HG02870 (cell line): Measurements from ENCODE around the gene AP5B1.
"Not testable (repeated sequence)": the region's sequence is repeated elsewhere in the genome, so short reads cannot be mapped to it uniquely, and the experiment has no call there.

Source experiments
- ATAC-seq: cut with Tn5 transposase; IDR thresholded peaks from one replicate; pipeline ENCODE4 v1.9.1; 2021; ENCODE audit warnings: mild to moderate bottlenecking, moderate library complexity; ENCODE audit not compliant: unreplicated experiment

The AP5B1 gene

DNA sequence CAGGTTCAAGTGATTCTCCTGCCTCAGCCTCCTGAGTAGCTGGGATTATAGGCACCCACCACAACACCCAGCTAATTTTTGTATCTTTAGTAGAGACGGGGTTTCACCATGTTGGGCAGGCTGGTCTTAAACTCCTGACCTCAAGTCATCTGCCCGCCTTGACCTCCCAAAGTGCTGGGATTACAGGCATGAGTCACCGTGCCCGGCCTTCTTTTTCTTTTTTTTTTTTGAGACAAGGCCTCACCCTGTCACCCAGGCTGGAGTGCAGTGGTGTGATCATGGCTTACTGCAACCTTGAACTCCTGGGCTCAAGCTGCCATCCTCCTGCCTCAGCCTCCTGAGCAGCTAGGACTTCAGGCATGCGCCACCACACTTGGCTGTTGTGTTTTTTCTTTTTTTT is 13.0 kb downstream of the AP5B1 start:
- ATAC-seq: not testable (repeated sequence)

DNA sequence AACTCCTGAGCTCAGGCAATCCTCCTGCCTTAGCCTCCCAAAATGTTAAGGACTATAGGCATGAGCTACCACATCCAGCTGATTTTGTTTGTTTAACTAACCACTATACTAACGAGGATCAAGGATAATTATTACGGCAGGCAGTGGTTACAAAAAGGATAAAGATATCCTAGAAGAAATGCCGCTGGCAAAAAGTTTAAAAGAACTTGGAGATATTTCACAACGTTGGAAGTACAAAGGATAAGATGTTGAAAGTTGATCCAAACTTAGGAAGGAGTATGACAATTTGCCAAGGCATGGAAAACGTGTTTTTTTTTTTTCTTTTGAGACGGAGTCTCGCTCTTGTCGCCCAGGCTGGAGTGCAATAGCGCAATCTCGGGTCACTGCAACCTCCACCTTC is 13.4 kb downstream of the AP5B1 start:
- ATAC-seq: no peak

DNA sequence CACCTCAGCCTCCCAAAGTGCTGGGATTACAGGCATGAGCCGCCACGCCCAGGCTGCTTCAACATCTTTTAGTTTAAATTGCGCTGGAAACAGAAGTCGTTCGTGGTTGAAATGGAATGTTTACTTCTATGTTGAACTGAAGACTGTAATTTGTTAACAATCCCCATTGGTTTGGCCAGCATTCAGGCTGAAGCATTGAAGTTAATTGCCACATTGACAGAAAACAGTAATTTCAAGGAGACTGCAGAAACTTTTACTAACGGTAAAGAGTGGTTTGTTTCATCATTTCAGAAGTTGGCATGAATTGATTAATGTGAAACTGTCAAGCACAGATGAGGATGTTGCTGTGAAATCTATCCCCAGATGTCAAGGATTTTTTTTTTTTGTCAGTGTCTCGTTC is 14.2 kb downstream of the AP5B1 start:
- no peak for ATAC-seq

DNA sequence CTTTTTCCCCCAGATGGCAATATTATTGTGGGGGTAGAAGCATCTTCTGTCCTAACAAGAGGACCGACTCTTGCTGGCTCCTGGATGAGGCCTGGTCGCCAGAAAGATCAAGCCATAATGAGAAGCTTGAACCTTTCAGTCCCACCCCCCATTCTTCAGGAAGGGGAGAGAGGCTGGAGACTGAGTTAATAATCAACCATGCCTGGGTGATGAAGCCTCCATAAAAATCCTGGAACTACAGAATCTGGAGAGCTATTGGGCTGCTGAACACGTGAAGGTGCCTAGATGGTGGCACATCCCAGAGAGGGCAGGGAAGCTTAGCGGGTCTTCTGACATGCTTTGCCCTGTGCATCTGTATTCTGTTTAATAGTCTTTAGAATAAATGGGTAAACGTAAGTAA is 16.3 kb downstream of the AP5B1 start:
- ATAC-seq: no peak

DNA sequence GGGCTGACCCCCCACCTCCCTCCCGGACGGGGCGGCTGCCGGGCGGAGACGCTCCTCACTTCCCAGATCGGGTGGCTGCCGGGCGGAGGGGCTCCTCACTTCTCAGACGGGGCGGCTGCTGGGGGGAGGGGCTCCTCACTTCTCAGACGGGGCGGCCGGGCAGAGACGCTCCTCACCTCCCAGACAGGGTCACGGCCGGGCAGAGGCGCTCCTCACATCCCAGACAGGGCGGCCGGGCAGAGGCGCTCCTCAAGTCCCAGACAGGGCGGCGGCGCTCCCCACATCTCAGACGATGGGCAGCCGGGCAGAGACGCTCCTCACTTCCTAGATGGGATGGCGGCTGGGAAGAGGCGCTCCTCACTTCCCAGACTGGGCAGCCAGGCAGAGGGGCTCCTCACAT is 18.0 kb downstream of the AP5B1 start:
- ATAC-seq: not testable (repeated sequence)

DNA sequence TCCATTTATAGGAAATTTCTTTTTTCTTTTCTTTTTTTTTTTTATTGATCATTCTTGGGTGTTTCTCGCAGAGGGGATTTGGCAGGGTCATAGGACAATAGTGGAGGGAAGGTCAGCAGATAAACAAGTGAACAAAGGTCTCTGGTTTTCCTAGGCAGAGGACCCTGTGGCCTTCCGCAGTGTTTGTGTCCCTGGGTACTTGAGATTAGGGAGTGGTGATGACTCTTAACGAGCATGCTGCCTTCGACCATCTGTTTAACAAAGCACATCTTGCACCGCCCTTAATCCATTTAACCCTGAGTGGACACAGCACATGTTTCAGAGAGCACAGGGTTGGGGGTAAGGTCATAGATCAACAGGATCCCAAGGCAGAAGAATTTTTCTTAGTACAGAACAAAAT is 18.6 kb downstream of the AP5B1 start:
- not testable (repeated sequence) for ATAC-seq

DNA sequence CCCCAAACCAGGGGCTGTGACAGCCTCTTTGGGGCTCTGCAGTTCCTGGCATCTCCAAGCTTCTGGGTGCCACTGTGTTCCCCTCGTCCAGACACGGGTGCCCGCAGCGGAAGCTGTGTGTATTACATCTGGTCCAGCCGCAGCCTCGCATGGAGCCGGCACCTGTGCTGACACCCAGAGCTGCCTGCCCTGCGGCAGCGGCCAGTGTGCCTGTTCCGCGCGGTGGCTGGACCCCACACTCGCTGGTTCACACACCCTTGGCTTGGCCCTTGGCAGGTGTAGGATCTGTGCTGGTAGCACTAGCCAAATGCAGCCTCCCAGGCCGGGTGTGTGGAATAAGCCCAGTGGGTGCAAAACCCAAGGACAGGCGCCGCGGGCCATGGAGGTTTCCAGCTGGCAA is 35.7 kb downstream of the AP5B1 start:
- no peak for ATAC-seq

DNA sequence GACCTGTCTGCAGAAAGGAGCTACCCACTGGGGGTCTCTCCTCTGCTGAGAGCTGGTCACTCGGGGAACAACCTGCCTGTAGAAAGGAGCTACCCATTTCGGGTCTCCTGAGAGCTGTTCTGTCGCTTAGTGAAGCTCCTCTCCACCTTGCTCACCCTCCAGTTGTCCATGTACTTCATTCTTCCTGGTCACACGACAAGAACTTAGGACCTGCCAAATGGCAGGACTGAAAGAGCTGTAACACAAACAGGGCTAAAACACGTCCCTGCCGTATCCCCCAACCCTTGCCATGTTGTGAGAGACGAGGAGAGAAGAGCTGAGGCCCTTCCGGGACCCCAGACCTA is 36.1 kb downstream of the AP5B1 start:
- no peak for ATAC-seq

DNA sequence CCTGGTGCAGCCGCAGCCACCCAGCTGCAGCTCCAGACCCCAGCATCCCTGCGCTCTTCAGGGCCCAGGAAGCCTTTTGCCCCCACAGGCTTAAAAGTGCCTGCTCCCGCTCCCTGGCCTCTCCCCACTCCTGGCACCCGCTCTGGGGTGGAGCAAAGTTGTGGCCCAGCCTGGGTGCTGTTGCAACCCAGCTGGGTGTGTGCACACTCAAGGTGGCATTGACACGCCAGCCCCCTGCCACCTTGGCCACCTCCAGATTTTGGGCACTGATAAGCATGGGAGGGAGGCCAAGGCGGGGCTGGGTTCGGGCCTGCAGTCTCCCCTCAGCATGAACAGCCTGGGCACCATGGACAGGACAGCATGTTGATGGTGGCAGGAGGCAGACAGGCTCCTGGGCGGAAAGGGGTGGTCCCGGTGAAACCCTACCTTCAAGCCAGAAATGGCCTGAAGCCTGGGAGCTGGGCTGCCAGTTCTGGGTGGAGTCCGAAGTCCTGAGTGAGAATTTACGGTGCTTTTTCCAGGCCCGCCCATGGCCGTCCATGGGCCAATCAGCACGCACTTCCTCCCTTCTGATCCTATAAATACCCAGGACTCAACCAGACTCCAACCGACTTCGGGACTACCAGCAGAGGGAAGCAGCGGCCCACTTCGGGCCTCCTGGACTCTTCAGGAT is 36.6 kb downstream of the AP5B1 start:
- ATAC-seq: no peak

DNA sequence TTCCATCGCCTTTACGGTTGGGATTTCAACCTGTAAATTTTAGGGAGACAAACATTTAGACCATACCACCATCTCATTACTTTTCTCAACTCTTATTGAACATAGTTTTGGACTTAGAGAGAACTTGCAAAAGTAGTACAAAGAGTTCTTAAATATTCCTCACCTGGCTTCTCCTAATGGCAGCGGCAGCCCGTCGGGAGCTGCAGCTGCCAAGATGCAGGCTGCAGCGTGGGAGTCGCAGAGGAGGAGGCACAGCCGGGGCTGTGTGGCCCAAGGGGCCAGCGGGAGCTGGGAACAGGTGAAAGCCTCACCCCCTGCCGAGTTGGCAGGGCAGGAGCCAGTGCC is 37.1 kb downstream of the AP5B1 start:
- no peak for ATAC-seq

DNA sequence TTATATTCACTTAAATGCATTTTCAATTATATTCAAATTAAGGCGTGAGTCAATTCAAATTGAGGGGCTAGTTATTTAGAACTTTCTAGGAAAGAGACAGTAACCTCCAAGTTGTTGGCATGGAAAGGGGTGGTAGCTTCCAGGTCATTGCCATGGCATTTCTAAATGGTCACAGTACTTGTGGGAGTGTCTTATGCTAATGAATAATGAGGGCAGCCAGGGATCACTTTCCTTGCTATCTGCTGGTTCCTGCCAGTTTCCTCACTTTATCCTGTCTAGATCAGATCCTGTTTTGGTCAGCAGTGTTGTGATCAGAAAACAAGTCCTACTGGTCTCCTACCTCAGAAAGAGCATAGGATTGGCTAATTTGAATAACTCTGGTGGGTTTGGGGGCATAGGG is 38.4 kb downstream of the AP5B1 start:
- no peak for ATAC-seq

DNA sequence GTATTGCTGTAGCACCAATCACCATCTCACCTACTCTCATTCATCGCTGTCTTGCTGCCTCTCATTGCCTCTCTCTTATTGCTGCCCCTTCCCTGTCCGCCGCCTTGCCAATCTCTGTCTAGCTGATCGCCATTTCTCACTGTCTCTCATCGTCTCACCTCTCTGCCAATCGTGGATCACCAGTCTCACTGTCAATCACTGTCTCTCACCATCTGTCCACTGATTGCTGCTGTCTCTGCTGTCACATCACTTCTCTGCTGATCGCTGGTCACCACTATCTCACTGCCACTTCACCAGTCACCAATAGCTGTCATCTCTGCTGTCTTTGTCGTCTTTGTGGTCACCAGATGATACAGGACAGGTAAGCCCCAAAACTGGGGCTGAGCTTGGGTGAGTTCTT is 39.6 kb downstream of the AP5B1 start:
- no peak for ATAC-seq

DNA sequence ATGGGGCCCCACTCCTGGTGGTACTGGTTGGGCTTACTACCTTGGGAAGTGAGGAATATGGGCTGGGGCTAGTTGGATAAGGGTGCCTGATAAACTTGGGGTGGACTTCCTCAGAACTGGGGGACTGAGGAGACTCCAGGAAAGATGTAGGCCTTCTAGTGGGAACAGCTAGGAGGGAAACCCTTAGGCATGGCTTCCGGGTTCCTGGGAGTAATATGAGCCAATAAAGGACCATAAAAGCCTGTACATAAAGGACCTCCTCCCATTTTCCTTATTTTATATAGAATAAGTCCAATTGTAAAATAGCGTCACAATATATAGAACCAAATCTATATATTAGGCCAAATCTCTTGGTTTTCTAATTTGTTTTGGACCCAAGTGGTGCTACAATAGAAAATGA is 41.8 kb downstream of the AP5B1 start:
- no peak for ATAC-seq

DNA sequence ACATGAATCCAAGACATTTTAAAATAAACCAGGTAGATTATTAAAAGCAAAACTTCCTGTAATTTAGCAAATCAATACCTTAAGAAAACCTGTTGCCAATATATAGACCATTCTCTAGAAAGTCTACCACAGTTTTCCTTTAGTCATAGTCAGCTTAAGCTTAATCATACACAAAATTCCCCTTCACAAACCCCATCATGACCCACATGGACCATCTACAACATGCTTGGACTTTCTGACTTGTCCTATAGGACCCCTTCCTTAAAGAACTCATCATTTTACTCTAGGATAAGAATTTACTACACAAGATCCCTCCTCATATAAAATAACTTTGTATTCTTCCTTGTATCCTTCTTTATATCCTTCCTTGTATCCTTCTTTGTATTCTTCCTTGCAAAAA is 44.0 kb downstream of the AP5B1 start:
- no peak for ATAC-seq

DNA sequence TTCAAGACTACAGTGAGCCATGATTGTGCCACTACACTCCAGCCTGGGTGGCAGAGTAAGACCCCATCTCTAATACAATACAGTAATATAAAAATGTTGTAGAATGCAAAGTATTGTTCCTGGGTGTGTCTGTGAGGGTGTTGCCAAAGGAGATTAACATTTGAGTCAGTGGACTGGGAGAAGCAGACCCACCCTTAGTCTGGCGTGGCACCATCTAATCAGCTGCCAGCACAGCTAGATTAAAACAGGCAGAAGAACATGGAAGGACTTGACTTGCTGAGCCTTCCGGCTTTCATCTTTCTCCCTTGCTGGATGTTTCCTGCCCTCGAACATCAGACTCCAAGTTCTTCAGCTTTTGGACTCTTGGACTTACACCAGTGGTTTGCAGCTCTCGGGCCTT is 45.7 kb downstream of the AP5B1 start:
- ATAC-seq: not testable (repeated sequence)

DNA sequence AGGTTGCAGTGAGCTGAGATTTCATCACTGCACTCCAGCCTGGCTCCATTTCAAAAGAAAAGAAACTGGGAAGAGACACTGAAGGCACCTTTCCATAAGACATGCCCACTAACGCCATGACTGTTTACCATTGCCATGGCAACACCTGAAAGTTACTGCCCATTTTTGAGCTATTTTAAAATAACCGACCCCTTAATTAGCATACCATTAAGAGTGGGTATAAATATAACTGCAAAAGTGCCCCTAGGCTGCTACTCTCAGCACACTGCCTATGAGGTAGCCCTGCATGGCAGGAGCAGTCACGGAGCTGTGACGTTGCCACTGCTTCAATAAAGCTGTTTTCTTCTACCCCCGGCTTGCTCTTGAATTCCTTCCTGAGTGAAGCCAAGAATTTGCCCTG is 50.3 kb downstream of the AP5B1 start:
- no peak for ATAC-seq

DNA sequence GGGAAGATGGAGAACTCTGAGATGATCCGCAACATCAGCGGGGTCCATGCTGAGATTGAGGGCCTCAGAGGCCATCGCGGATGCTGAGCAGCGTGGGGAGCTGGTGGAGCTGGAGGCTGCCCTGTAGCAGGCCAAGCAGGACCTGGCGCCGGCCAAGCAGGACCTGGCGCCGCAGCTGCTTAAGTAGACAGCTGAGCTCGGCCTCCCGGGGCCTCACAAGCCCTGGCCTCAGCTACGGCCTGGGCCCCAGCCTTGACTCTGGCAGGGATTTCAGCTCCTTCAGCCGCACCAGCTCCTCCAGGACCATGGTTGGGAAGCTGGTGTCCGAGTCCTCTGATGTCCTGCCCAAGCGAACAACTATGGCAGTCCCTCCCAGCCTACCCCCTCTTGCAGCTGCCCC is 52.9 kb downstream of the AP5B1 start:
- no peak for ATAC-seq

DNA sequence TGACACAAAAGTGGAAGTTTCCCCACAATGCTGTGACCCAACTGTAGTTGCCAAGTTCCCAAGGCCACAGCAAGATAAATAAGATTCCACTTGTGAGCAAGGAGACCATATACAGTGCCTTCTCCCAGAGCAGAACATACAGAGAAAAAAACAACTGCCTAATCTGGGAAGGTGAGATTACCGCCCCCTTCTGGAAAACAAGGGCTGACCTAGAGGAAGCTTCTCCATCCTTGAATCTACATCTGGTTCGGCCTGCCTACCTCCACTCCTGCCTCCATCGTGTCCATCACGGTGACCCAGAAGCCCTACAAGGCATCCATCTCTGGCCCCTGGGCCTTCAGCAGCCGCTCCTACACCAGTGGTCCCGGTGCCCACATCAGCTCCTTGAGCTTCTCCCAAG is 54.1 kb downstream of the AP5B1 start:
- no peak for ATAC-seq
